Measurements from ENCODE around the gene GSTA3. TPM values are rescaled to one million over a fixed set of nuclear protein-coding genes. Genes with fewer than 3 reads are reported as not detected.
A peak's percentile ranks its signal among the peaks of the same experiment; 100 is the strongest.
"Not testable (repeated sequence)": the region's sequence is repeated elsewhere in the genome, so short reads cannot be mapped to it uniquely, and the experiment has no call there.

GSTA3 gene
- polyA plus RNA-seq, 2 donors, result 0.13 TPM; not detected in 1

DNA sequence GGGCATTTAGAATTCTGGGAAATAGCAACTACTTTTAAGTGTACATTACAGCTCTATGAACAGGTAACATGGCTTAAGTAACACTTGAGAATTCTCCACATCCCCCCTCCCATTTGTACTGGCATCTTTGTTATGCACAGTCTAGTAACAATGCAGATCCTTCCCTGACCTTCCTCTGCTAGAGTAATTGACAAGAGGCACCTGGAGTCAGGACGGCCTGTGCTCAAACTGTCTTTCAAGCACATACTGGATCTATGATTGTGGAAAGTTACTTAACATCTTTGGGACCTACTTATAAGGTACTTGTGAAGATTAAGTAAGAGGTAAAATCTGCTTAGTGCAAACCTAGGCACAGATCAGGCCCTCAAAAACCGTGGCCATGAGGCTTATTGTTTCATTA lies 21.9 kb upstream of the GSTA3 start:
- no peaks in the 10 kb centered on the region for H3K4me1 ChIP-seq (ENCODE audit: control insufficient read depth in 2 of 2, insufficient read depth in 2 of 2, low read length in 1 of 2)
- no peak overlapping the region for H3K27ac ChIP-seq (ENCODE audit: low read depth in 2 of 2, low read length in 1 of 2)
- no peaks in the 10 kb centered on the region for H3K36me3 ChIP-seq (ENCODE audit: control insufficient read depth in 2 of 2, insufficient read depth in 2 of 2, low read length in 1 of 2)
- H3K27me3 ChIP-seq (ENCODE audit: control insufficient read depth in 1 of 2, insufficient read depth in 2 of 2, low read length in 2 of 2), result no peaks in the 10 kb centered on the region
- 81 to 86% methylated on average over 2 of the region's 2 CpGs for WGBS, 2 donors
- H3K9me3 ChIP-seq (ENCODE audit: control insufficient read depth in 2 of 2, insufficient read depth in 1 of 2, low read depth in 1 of 2, low read length in 1 of 2), result no peaks in the 10 kb centered on the region
- H3K4me3 ChIP-seq (ENCODE audit: low read depth in 1 of 2, low read length in 2 of 2), result no peak overlapping the region

- Histone ChIP-seq H3K4me1 (ENCODE audit: control insufficient read depth in 2 of 2, insufficient read depth in 2 of 2, low read length in 1 of 2) (peaks cover 0 to 2% of the 10 kb centered on the region in 2 donors), H3K27me3 (ENCODE audit: control insufficient read depth in 1 of 2, insufficient read depth in 2 of 2, low read length in 2 of 2) (no peaks in the 10 kb centered on the region), H3K36me3 (ENCODE audit: control insufficient read depth in 2 of 2, insufficient read depth in 2 of 2, low read length in 1 of 2) (no peaks in the 10 kb centered on the region), H3K4me3 (ENCODE audit: low read depth in 1 of 2, low read length in 2 of 2) (no peak overlapping the region), H3K27ac (ENCODE audit: low read depth in 2 of 2, low read length in 1 of 2) (peak overlapping the region in 1 of 2 donors; percentile 58), H3K9me3 (ENCODE audit: control insufficient read depth in 2 of 2, insufficient read depth in 1 of 2, low read depth in 1 of 2, low read length in 1 of 2) (no peaks in the 10 kb centered on the region)
- 61 to 81% methylated on average over 6 of the region's 6 CpGs for WGBS, 2 donors
Observed at GRCh38 chr6:52929321-52930164, 20.0 kb upstream of the GSTA3 start.

DNA sequence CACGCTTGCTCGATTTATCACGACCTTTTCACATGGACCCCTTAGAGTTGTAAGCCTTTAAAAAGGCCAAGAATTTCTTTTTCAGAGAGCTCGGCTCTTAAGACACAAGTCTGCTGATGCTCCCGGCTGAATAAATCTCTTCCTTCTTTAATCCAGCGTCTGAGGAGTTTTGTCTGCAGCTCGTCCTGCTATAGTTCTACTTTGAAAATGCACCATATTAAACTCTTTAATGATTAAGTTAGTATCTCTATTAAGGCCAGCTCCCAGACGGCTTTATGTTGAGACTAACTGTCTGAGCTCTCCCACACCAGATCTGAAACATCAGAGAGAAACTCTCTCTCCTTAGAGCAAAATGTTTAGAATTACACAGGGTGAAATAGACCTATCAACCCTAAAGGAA lies 18.0 kb upstream of the GSTA3 start:
- Histone ChIP-seq H3K27ac (ENCODE audit: low read depth in 2 of 2, low read length in 1 of 2) (no peak overlapping the region), H3K4me1 (ENCODE audit: control insufficient read depth in 2 of 2, insufficient read depth in 2 of 2, low read length in 1 of 2) (peaks cover 0 to 3% of the 10 kb centered on the region in 2 donors)
- WGBS, 2 donors, result 74% methylated on average over 8 of the region's 8 CpGs

DNA sequence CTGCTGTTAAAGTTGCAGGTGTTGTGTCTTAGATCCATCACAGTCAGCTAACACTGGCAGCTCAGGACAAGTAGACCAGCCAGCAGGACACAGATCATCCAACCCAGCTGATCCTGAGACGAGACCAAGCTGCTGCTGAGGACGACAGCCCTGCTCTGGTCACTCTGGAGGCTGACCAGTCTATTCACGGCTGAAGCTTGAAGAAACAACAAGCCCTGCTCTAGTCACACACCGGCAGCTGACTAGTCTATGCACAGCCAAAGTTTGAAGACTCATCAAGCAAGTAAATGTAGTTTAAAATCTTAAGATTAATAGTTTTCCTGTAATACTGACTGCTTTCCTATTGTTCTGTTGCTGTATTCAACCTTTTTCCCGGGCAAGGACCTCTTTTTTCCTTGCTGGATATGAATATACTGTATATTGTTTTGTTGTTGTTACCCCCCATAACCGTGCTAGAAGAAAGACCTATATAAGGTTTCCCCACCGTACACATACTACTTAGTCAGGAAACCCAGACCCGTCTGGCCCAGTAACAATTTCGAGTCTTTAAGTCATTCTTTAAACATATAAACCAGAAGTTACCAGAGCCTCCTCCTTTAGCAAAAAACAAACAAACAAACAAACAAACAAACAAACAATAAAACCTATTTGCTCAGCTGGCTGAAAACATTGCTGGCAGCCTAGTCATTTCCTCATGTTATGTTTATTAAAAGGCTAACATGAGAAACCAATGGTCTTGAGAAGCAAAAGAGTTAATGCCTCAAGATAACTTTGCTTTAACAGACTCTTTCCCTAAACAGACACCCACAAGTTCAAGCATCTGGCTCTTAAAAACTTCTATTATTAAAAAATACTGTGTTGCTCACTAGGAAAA lies 16.7 kb upstream of the GSTA3 start:
- Histone ChIP-seq H3K4me3 (ENCODE audit: low read depth in 1 of 2, low read length in 2 of 2) (no peak overlapping the region), H3K27me3 (ENCODE audit: control insufficient read depth in 1 of 2, insufficient read depth in 2 of 2, low read length in 2 of 2) (no peaks in the 10 kb centered on the region), H3K36me3 (ENCODE audit: control insufficient read depth in 2 of 2, insufficient read depth in 2 of 2, low read length in 1 of 2) (no peaks in the 10 kb centered on the region), H3K4me1 (ENCODE audit: control insufficient read depth in 2 of 2, insufficient read depth in 2 of 2, low read length in 1 of 2) (peaks cover 2 to 8% of the 10 kb centered on the region in 2 donors), H3K27ac (ENCODE audit: low read depth in 2 of 2, low read length in 1 of 2) (peak overlapping the region in 1 of 2 donors; percentile 12), H3K9me3 (ENCODE audit: control insufficient read depth in 2 of 2, insufficient read depth in 1 of 2, low read depth in 1 of 2, low read length in 1 of 2) (no peaks in the 10 kb centered on the region)
- WGBS, 2 donors, result 47 to 61% methylated on average over 9 of the region's 9 CpGs

More for the DNA sequence above, 18.0 kb upstream of the GSTA3 start:
- no peaks in the 10 kb centered on the region for H3K9me3 ChIP-seq (ENCODE audit: control insufficient read depth in 2 of 2, insufficient read depth in 1 of 2, low read depth in 1 of 2, low read length in 1 of 2)
- no peaks in the 10 kb centered on the region for H3K27me3 ChIP-seq (ENCODE audit: control insufficient read depth in 1 of 2, insufficient read depth in 2 of 2, low read length in 2 of 2)
- H3K4me3 ChIP-seq (ENCODE audit: low read depth in 1 of 2, low read length in 2 of 2), result no peak overlapping the region
- no peaks in the 10 kb centered on the region for H3K36me3 ChIP-seq (ENCODE audit: control insufficient read depth in 2 of 2, insufficient read depth in 2 of 2, low read length in 1 of 2)

DNA sequence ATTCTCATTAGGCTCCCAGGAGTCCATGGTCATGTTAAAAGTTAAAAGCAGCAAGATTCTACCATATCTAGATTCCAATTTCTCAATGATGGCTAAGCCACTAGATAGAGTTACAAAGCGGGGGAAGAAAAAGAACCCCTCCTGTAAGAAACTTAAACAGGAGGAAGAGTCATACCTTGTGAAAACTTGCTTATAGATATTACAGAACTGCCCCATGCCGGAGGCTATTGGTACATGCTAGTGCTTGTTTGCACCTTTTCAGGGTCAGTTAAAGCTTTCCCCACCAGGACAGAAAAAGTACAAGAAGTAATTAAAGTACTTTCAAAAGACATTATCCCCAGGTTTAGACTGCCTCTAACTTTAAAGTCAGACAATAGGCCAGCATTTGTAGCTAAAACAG lies 15.5 kb upstream of the GSTA3 start:
- Histone ChIP-seq H3K27me3 (ENCODE audit: control insufficient read depth in 1 of 2, insufficient read depth in 2 of 2, low read length in 2 of 2) (no peaks in the 10 kb centered on the region), H3K36me3 (ENCODE audit: control insufficient read depth in 2 of 2, insufficient read depth in 2 of 2, low read length in 1 of 2) (no peaks in the 10 kb centered on the region), H3K4me1 (ENCODE audit: control insufficient read depth in 2 of 2, insufficient read depth in 2 of 2, low read length in 1 of 2) (peaks cover 2 to 16% of the 10 kb centered on the region in 2 donors), H3K4me3 (ENCODE audit: low read depth in 1 of 2, low read length in 2 of 2) (no peak overlapping the region), H3K27ac (ENCODE audit: low read depth in 2 of 2, low read length in 1 of 2) (no peak overlapping the region), H3K9me3 (ENCODE audit: control insufficient read depth in 2 of 2, insufficient read depth in 1 of 2, low read depth in 1 of 2, low read length in 1 of 2) (no peaks in the 10 kb centered on the region)
- 59 to 75% methylated on average over 2 of the region's 2 CpGs for WGBS, 2 donors

- not testable (repeated sequence) for H3K27ac ChIP-seq (ENCODE audit: low read depth in 2 of 2, low read length in 1 of 2)
- 62 to 74% methylated on average over 2 of the region's 2 CpGs for WGBS, 2 donors
Observed at GRCh38 chr6:52923689-52924088, 14.2 kb upstream of the GSTA3 start.

DNA sequence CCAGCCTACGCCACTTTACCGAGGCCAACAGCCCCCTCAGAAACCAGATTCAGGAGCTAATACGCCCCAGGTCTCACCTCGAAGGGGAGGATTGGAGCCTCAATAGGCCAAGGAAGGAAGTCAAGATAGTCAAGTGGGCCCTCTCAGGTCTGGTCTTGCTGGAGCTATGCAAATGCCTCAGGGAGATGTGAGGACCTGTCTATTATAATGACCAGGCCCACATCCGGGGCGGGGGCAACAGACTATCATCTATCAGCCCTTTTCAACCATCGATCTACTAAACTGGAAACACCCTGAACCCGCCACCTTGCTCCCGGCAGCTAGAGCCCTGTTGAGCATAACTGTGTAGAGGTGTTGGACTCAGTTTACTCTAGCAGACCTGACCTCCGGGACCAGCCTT lies 12.7 kb upstream of the GSTA3 start:
- peak overlapping the region; percentile 56 to 71 for H3K27ac ChIP-seq (ENCODE audit: low read depth in 2 of 2, low read length in 1 of 2)
- H3K9me3 ChIP-seq (ENCODE audit: control insufficient read depth in 2 of 2, insufficient read depth in 1 of 2, low read depth in 1 of 2, low read length in 1 of 2), result no peaks in the 10 kb centered on the region
- no peaks in the 10 kb centered on the region for H3K36me3 ChIP-seq (ENCODE audit: control insufficient read depth in 2 of 2, insufficient read depth in 2 of 2, low read length in 1 of 2)
- 76 to 80% methylated on average over 10 of the region's 10 CpGs for WGBS, 2 donors
- no peaks in the 10 kb centered on the region for H3K27me3 ChIP-seq (ENCODE audit: control insufficient read depth in 1 of 2, insufficient read depth in 2 of 2, low read length in 2 of 2)
- H3K4me1 ChIP-seq (ENCODE audit: control insufficient read depth in 2 of 2, insufficient read depth in 2 of 2, low read length in 1 of 2), result peaks cover 2 to 18% of the 10 kb centered on the region in 2 donors
- H3K4me3 ChIP-seq (ENCODE audit: low read depth in 1 of 2, low read length in 2 of 2), result no peak overlapping the region

More at GRCh38 chr6:52923689-52924088, 14.2 kb upstream of the GSTA3 start:
- not testable (repeated sequence) for H3K4me3 ChIP-seq (ENCODE audit: low read depth in 1 of 2, low read length in 2 of 2); H3K36me3 ChIP-seq (ENCODE audit: control insufficient read depth in 2 of 2, insufficient read depth in 2 of 2, low read length in 1 of 2); H3K9me3 ChIP-seq (ENCODE audit: control insufficient read depth in 2 of 2, insufficient read depth in 1 of 2, low read depth in 1 of 2, low read length in 1 of 2); H3K27me3 ChIP-seq (ENCODE audit: control insufficient read depth in 1 of 2, insufficient read depth in 2 of 2, low read length in 2 of 2)
- peaks cover 2 to 16% of the 10 kb centered on the region in 2 donors for H3K4me1 ChIP-seq (ENCODE audit: control insufficient read depth in 2 of 2, insufficient read depth in 2 of 2, low read length in 1 of 2)

- Histone ChIP-seq H3K9me3 (ENCODE audit: control insufficient read depth in 2 of 2, insufficient read depth in 1 of 2, low read depth in 1 of 2, low read length in 1 of 2) (no peaks in the 10 kb centered on the region), H3K4me3 (ENCODE audit: low read depth in 1 of 2, low read length in 2 of 2) (no peak overlapping the region), H3K36me3 (ENCODE audit: control insufficient read depth in 2 of 2, insufficient read depth in 2 of 2, low read length in 1 of 2) (no peaks in the 10 kb centered on the region), H3K4me1 (ENCODE audit: control insufficient read depth in 2 of 2, insufficient read depth in 2 of 2, low read length in 1 of 2) (peaks cover 2 to 18% of the 10 kb centered on the region in 2 donors), H3K27me3 (ENCODE audit: control insufficient read depth in 1 of 2, insufficient read depth in 2 of 2, low read length in 2 of 2) (no peaks in the 10 kb centered on the region), H3K27ac (ENCODE audit: low read depth in 2 of 2, low read length in 1 of 2) (peak overlapping the region; percentile 56 to 71)
- 70 to 74% methylated on average over 6 of the region's 6 CpGs for WGBS, 2 donors
Observed at GRCh38 chr6:52921743-52922142, 12.2 kb upstream of the GSTA3 start.

- 7 to 15% methylated on average over 1 of the region's 1 CpG for WGBS, 2 donors
- Histone ChIP-seq H3K4me1 (ENCODE audit: control insufficient read depth in 2 of 2, insufficient read depth in 2 of 2, low read length in 1 of 2) (peaks cover 2 to 15% of the 10 kb centered on the region in 2 donors), H3K27ac (ENCODE audit: low read depth in 2 of 2, low read length in 1 of 2) (peak overlapping the region in 1 of 2 donors; percentile 38)
- not testable (repeated sequence) for H3K9me3 ChIP-seq (ENCODE audit: control insufficient read depth in 2 of 2, insufficient read depth in 1 of 2, low read depth in 1 of 2, low read length in 1 of 2); H3K4me3 ChIP-seq (ENCODE audit: low read depth in 1 of 2, low read length in 2 of 2); H3K36me3 ChIP-seq (ENCODE audit: control insufficient read depth in 2 of 2, insufficient read depth in 2 of 2, low read length in 1 of 2); H3K27me3 ChIP-seq (ENCODE audit: control insufficient read depth in 1 of 2, insufficient read depth in 2 of 2, low read length in 2 of 2)
Observed at GRCh38 chr6:52919511-52919910, 10.0 kb upstream of the GSTA3 start.

Measured in esophagus (tissue), 2 donors.